Activated effector memory CD4-positive, alpha-beta T cell treated with anti-CD3 and anti-CD28 coated beads, Interleukin-2, amount 50 U/mL, for 16 hours (primary cell): Measurements from ENCODE around the gene LRRC75B.
A peak's percentile ranks its signal among the peaks of the same experiment; 100 is the strongest.

Source experiments
- DNase-seq: peaks from one replicate; pipeline ENCODE4 v3.0.0-alpha.2; 2020

The LRRC75B gene

GRCh38 chr22:24584871-24585411 lies 7.9 kb downstream of the LRRC75B start:
- no peak for DNase-seq

GRCh38 chr22:24584166-24584790 lies 8.6 kb downstream of the LRRC75B start:
- no peak for DNase-seq

DNA sequence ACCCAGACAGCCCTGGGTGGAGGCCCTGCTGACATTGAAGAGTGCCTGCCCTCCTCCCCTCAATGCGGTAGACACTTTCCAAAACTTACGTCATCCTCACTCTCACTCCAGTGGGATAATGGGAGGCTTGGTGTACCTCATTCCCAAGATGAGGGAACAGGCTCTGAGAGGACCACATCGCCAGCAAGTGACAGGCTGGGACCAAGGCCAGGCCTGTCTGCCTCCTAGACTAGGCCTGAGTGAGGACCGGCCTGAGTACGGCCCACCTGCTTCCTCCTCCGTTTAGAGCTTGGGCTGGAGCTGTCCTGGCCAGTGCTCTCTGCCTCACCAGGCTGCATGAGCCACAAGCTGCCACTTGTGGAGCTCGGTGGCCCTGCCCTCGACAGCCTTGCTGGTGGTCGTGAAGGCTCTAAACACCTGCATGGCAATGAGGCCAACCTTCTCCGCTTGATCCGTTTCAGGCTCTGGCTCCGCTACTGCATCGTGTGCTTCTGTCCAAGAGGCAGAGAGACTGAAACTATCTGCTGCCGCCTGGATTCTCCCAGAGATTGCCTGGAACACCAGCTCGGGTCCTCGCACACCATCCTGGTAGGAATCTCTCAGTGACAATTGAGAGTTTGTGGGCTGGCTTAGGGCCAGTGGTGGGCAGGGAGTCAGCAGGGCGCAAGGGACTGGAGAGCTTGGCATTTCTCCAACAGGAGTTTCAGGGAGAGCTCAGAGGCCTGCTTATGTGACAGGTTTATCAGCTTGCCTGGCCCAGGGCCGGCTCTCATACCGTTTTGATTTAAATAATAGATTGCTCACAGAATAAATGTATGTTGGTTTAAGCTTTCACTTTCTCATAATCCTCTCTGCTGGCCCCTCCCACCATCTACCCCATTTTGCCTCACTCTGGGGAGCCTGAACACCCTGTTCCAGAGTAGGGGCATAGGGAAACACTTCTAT lies 9.4 kb downstream of the LRRC75B start:
- no peak for DNase-seq

- no peak for DNase-seq
Observed at GRCh38 chr22:24582056-24582814, 10.6 kb downstream of the LRRC75B start.

DNA sequence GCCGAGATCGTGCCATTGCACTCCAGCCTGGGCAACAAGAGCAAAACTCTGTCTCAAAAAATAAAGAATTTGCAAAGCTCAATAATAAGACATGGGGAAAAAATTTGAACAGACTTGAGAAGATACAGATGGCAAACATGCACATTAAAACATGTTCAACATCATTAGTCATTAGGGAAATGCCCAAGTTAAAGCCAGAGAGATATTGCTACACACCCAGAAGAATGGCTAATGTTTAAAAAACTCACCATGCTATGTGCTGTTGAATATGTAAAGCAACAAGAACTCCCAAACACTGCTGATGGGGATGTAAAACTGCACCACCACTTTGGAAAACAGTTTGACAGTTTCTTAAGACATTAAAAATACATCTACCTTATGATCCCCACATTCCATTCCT lies 12.6 kb downstream of the LRRC75B start:
- no peak for DNase-seq

DNA sequence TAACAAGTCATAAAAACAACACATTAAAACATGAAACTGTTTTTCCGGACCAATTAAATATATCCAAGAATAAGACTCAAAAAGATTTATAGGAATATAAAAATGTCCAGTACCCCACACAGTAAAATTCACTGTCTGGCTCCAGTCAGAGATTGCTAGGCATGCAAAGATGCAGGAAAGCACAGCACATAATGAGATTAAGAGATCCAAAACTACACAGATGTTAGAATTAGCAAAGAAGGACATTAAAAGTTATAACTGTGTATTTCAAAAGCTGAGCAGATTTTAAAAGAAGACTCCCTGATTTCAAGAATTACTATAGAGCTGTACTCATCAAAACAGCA lies 13.6 kb downstream of the LRRC75B start:
- no peak for DNase-seq

GRCh38 chr22:24578355-24579257 lies 14.3 kb downstream of the LRRC75B start:
- no peak for DNase-seq

DNA sequence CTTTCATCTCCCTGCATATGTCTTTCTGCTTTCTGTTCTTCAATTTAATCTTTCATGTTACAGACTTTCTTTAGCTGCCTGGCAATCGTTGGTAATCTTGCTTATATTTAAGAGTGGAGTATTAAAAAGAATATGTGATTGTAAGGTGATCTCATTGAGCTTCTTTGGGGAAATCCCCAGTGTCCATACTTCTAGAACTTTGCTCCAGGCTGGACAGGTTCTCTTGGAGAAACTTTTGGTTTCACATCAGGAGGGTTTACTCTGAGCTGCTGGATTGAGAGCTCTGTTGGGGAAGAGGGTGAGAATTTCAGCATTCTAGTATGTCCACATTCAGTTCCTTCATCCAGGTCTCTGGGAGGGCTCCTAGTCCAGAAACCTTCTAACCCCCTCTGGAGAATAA lies 16.1 kb downstream of the LRRC75B start:
- no peak for DNase-seq

DNA sequence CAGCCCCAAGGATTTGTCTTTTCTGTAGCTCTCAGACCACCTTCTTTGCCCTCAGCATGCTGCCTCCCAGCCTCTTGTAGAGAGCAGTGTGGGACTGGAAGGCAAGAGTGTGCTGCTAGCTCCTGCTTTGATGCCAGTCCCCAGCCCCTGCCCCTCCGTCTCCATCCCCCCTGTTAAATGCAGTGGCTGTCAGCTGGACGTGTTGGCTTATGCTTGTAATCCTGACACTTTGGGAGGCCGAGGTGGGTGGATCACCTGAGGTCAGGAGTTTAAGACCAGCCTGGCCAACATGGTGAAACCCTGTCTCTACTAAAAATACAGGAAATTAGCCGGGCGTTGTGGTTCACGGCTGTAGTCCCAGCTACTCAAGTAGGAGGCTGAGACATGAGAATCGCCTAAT lies 21.6 kb downstream of the LRRC75B start:
- DNase-seq: no peak

DNA sequence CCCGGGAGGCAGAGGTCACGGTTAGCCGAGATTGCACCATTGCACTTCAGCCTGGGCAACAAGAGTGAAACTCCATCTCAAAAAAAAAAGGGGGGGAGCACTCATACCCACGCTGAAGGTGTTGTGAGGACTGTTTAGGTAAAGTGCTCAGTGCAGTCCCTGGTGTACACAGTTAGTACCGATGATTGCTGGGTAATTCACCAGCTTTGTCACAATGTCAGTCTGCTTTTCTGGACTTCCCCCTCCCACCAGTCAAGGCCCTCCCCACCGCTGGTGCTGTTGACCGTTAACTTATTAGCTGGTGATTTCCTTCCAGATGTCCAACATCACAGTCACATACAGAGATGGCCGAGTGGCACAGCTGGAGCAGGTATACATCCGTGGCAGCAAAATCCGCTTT lies 25.2 kb downstream of the LRRC75B start:
- DNase-seq: no peak

DNA sequence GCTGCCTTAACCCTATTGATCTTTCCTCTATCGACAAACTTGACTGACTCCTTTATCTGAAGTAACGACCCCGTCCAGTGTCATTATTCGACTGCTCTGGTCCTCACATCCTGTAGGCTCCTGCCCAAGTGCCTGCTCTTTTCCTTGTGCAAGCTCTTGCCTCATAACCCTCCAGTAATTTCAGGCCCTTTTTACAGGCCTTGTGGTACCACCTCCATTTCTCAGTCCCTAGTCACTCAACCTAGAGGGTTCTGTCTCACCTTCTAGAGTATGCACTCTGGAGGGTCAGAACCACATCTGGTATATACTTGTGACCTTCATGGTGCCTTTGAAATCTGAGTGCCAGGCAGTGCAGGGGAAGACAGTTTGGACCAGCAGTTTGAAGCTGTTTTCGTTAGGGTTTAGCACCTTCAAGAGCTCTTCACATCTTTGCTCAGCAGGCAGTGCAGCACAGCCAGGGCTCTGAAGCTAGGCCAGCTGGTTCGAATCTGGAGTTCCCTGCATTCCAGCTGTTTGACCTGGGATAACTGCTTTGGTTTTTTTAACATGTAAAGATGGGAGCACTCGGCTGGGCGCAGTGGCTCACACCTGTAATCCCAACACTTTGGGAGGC lies 25.9 kb downstream of the LRRC75B start:
- DNase-seq: no peak

- no peak for DNase-seq
Observed at GRCh38 chr22:24565077-24565476, 27.8 kb downstream of the LRRC75B start.

GRCh38 chr22:24564376-24565058 lies 28.4 kb downstream of the LRRC75B start:
- no peak for DNase-seq

DNA sequence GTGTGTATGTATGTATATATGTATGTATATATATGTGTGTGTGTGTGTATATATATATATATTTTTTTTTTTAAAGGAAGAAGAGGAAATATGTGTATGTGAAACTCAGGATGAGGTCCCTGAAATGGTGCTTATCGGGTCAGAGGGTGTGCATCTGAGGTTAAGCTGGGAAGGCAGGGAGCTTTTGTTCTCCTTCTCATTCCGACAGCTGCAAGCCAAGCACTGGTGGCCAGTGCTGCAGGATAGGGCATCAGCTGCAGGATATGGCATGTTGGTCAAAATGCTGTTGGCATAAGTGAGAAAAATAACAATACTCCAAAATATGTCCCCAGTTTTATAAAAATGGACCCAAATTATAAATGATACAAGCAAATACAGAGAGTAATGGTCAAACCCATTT lies 29.6 kb downstream of the LRRC75B start:
- no peak for DNase-seq

GRCh38 chr22:24559471-24559870 lies 33.4 kb downstream of the LRRC75B start:
- DNase-seq: no peak

GRCh38 chr22:24555165-24556039 lies 37.5 kb downstream of the LRRC75B start, which contains the start of gene SNRPD3:
TSS of gene SNRPD3 (plus strand) at chr22:24555999. CDS start at chr22:24557675, 1,676 bp downstream.
- peak; percentile 100 for DNase-seq

- peak; percentile 73 for DNase-seq
Observed at GRCh38 chr22:24554313-24555164, 38.3 kb downstream of the LRRC75B start, which contains the start of gene GUCD1. TSS of gene GUCD1 (minus strand) at chr22:24555138. CDS start at chr22:24554991, 147 bp downstream.

- DNase-seq: no peak
Observed at GRCh38 chr22:24553597-24554312, 39.1 kb downstream of the LRRC75B start.
